Measurements from ENCODE around the gene NDUFS8. TPM values are rescaled to one million over a fixed set of nuclear protein-coding genes. Genes with fewer than 3 reads are reported as not detected.

Gene NDUFS8
- total and polyA plus RNA-seq, 10 of the 15 experiments (the other 5 are each of a cell fraction or from before 2014, with no cell fraction given), result 17.6 to 308 (median 120) TPM

GRCh38 chr11:68033708-68034045 lies 3.2 kb downstream of the NDUFS8 start:
- Histone ChIP-seq H3K27ac (ENCODE audit: control insufficient read depth, insufficient read depth) (no peak overlapping the region), H3K4me3 (no peak overlapping the region), H3K27me3 (replicated peaks in 1 of 2; ENCODE audit: control insufficient read depth in 2 of 2, insufficient read depth in 2 of 2, low read length in 1 of 2) (no peaks in the 10 kb centered on the region), H3K36me3 (ENCODE audit: control insufficient read depth in 2 of 2, insufficient read depth in 2 of 2, low read length in 1 of 2) (peaks cover 3 to 15% of the 10 kb centered on the region in 2 experiments; a peak in 3 of 4 replicates), H4K20me1 (ENCODE audit: control insufficient read depth, insufficient read depth) (no peaks in the 10 kb centered on the region), H3K4me1 (ENCODE audit: control insufficient read depth, insufficient read depth, low read length) (peaks cover 21% of the 10 kb centered on the region), H2AFZ (ENCODE audit: control insufficient read depth, low read depth, low read length) (no peak overlapping the region), H3K79me2 (ENCODE audit: control insufficient read depth, insufficient read depth, low read length) (peaks cover 22% of the 10 kb centered on the region), H3K9ac (ENCODE audit: control insufficient read depth, insufficient read depth, low read length) (no peak overlapping the region), H3K9me3 (replicated peaks; ENCODE audit: control insufficient read depth, insufficient read depth, low read length) (no peaks in the 10 kb centered on the region), H3K4me2 (ENCODE audit: control insufficient read depth, insufficient read depth) (no peak overlapping the region)
- FAIRE-seq, result no peak
- ChIA-PET RAD21 (ENCODE audit: unreplicated experiment) (no interaction called here), POLR2A (no interaction called here), SMC1A (ENCODE audit: uncharacterized antibody, unreplicated experiment) (no interaction called here), CTCF (no interaction called here)
- DNase-seq (ENCODE audit: low read depth, low spot score), result no peak
- BruUV-seq (replicated peaks), result no TSS peak
- TF ChIP-seq NFIC (IDR thresholded peaks at IDR 0.05; ENCODE audit: low read depth, low read length) (no peak), SMAD1 (IDR thresholded peaks at IDR 0.05; ENCODE audit: low read depth, partially characterized antibody) (no peak), USF1 (IDR thresholded peaks at IDR 0.05; ENCODE audit: borderline replicate concordance, extremely low read length, insufficient read depth, low read depth, low read length) (no peak), FOXM1 (IDR thresholded peaks at IDR 0.05; ENCODE audit: low read depth, low read length) (no peak), CBX5 (IDR thresholded peaks at IDR 0.05; ENCODE audit: low read depth) (no peak), WRNIP1 (IDR thresholded peaks at IDR 0.05; ENCODE audit: borderline replicate concordance, low read depth, low read length) (no peak), PKNOX1 (IDR thresholded peaks at IDR 0.05) (no peak), RAD51 (IDR thresholded peaks at IDR 0.05) (no peak), IKZF2 (IDR thresholded peaks at IDR 0.05) (no peak), YY1 (IDR thresholded peaks at IDR 0.05; ENCODE audit: low read depth, low read length) (no peak), TCF3 (IDR thresholded peaks at IDR 0.05; ENCODE audit: borderline replicate concordance, insufficient read depth, low read depth, low read length) (no peak), RB1 (IDR thresholded peaks at IDR 0.05; ENCODE audit: borderline replicate concordance) (no peak), CREB1 (IDR thresholded peaks at IDR 0.05; ENCODE audit: low read depth) (no peak), MAX (IDR thresholded peaks at IDR 0.05; ENCODE audit: low read depth, low read length) (no peak), ATF3 (IDR thresholded peaks at IDR 0.05; ENCODE audit: borderline replicate concordance, extremely low read depth, low read depth, low read length) (no peak), JUNB (IDR thresholded peaks at IDR 0.05) (no peak), MXI1 (IDR thresholded peaks at IDR 0.05; ENCODE audit: low read depth, low read length) (no peak), SUPT20H (IDR thresholded peaks at IDR 0.05; ENCODE audit: borderline replicate concordance, control insufficient read depth, low read depth, low read length) (no peak), GATAD2B (conservative IDR thresholded peaks at IDR 0.05; ENCODE audit: low read depth) (no peak), SRF (IDR thresholded peaks at IDR 0.05; ENCODE audit: low read depth in 2 of 2, low read length in 2 of 2) (no peak)
- ATAC-seq, result no peak
- in situ Hi-C loops (cut with MboI) (no loop called here), intact Hi-C loops (cut with micrococcal nuclease; ENCODE audit: unreplicated experiment) (loop anchor here (5.0 kb wide), 1 partner anchor 84 kb away; no protein-coding TSS in a partner anchor)
- WGBS (ENCODE audit: insufficient coverage, insufficient replicate concordance, low lambda C conversion rate, missing lambda C conversion rate), result 91% methylated on average over 12 of the region's 12 CpGs

All from GM12878 (cell line).